Measurements from ENCODE around the gene FAM50A.

Gene FAM50A

GRCh38 chrX:154413142-154413541 is 30.8 kb upstream of the FAM50A start:
- no peak for DNase-seq (ENCODE audit: low read depth in 2 of 2)

DNA sequence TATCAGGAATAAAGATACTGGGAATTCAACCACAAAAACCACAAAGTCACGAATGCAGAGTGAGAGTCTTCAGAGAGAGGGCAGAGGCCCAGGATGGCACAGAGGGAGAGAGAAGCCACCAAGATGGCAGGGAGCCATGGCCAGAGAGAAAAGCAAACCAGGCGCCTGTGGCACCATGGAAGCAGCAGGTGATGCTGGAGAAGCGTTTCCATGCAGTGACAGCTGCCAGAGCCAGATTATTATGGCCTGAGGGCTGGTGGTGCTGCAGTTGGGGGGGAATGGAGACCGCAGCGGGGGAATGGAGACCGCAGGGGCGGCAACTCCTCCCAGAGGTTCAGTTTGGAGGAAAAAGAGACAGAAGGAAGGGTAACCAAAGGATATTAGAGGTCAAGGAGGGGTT is 26.8 kb upstream of the FAM50A start:
- DNase-seq (ENCODE audit: low read depth in 2 of 2): no peak

- DNase-seq (ENCODE audit: low read depth in 2 of 2): no peak
Measured at GRCh38 chrX:154419189-154419588, 24.8 kb upstream of the FAM50A start.

- no peak for DNase-seq (ENCODE audit: low read depth in 2 of 2)
Measured at GRCh38 chrX:154419688-154420401, 24.1 kb upstream of the FAM50A start.

DNA sequence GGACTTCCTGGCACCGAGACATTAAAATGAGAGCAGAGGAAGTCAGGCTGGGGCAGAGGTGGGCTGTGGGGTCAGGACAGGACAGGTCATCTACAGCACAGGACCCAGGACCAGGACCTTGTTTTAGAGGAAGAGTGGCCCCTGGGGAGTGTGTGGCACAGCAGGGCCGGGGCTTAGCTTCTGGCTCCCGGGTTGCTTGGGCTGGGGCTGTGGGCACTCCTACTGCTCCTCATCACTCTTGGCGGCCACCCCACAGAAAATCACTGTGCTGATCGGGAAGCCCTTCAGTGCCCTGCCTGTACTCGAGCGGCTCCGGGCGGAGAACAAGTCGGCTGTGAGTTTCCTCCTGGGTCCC is 23.6 kb upstream of the FAM50A start:
- no peak for DNase-seq (ENCODE audit: low read depth in 2 of 2)

- DNase-seq (ENCODE audit: low read depth in 2 of 2): no peak
Measured at GRCh38 chrX:154426916-154427770, 16.8 kb upstream of the FAM50A start.

DNA sequence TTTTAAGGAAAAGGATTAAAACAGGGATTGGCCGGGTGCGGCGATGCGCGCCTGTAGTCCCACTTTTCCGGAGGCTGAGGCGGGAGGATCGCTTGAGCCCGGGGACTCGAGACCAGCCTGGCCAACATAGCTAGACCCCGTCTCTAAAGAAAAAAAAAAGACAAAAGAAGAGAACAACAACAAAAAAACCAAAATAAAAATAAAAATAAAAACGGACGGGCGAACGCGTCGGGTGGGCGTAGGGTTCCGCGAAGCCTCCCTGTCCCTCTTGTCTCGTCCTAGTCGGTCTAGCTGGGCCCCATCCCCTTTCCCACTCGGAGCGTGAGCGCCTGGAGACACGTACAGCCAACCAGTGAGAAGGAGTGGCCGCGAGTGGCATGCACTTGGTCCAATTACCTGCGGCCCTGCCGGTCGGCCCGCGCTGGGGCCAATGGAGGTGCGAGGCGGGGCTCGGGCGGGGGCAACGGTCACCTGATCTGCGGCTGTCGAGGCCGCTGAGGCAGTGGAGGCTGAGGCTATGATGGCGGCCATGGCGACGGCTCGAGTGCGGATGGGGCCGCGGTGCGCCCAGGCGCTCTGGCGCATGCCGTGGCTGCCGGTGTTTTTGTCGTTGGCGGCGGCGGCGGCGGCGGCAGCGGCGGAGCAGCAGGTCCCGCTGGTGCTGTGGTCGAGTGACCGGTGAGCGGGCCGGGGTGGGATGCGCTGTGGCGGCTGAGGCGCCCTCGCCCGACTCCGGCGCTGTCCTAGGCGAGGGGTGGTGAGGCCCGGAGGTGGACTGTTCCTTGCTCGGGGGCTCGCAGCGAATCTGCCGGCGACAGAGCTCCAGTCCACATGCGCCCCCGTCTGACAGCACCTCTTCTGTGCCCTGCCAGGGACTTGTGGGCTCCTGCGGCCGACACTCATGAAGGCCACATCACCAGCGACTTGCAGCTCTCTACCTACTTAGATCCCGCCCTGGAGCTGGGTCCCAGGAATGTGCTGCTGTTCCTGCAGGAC is 15.5 kb upstream of the FAM50A start, which contains the start of gene ATP6AP1:
Gene ATP6AP1 (plus strand): TSS at position 502 of the 996 bp plus-strand sequence. CDS start 16 bp downstream, at position 518.
- DNase-seq (ENCODE audit: low read depth in 2 of 2): peak; percentile 83 to 86

GRCh38 chrX:154429711-154430110 is 14.2 kb upstream of the FAM50A start:
- no peak for DNase-seq (ENCODE audit: low read depth in 2 of 2)

DNA sequence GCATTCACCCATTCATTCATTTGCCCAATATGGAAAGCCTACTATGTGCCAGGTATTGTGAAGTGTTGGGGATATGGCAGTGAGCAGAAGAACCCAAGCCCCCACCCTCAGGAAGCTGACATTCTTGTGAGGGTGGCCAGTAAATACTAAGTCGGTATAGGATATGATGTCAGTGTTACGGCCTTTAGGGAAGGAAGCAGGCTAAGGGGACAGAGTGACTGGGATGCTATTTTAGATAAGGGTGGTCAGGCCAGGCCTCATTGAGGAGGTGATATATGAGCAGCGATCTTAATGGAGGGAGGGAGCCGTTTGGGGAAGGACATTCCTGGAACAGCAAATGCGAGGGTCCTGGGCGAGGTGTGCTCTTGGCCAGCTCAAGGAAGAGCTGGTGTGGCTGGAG is 13.5 kb upstream of the FAM50A start:
- no peak for DNase-seq (ENCODE audit: low read depth in 2 of 2)

- no peak for DNase-seq (ENCODE audit: low read depth in 2 of 2)
Measured at GRCh38 chrX:154430916-154431315, 13.0 kb upstream of the FAM50A start.

DNA sequence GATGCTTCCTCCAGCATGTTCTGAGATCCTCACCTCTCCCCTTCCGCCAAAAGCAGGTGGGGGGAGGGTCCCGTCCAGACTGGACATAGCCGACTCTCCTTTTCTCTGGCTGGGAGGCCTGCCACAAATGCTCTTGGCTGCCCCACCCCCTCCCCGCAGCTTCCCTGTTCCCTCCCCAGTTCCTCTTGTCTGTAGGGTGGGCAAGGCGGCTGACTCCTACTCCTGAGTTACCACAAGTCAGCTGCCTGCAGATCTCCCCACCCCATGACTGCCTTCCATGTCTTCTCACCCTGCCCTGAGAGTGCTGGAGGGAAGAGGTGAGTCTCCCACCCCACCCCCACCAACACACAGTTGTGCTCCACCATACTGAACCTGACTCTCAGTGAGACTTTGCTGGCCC is 12.6 kb upstream of the FAM50A start:
- DNase-seq (ENCODE audit: low read depth in 2 of 2): no peak

DNA sequence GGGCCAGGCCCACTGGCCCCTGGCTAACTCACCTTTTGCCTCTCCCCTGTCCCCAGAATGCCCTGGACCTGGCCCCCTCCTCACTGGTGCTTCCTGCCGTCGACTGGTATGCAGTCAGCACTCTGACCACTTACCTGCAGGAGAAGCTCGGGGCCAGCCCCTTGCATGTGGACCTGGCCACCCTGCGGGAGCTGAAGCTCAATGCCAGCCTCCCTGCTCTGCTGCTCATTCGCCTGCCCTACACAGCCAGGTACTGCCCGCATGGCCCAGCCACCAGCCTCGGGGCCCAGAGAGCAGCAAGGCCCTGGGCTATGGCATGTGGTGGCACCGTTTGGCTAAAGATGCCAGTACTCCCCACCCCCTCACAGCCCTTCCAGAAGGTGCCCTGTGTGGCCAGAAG is 11.7 kb upstream of the FAM50A start:
- no peak for DNase-seq (ENCODE audit: low read depth in 2 of 2)

DNA sequence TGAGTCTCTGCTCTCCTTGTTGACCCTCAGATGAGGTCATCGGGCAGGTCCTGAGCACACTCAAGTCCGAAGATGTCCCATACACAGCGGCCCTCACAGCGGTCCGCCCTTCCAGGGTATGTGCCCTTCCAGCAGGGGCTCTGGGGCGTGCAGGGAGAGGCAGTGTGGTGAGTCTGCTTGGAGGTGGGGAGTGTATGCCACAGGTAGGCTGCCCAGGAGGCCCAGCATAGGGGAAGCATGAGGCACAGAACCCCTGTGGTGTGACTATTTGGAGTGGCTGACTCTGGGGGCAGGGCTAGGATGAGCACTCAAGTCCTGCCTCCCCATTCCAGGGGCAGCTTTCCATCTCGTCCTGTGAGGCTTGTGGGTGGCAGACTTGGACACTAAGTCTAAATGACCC is 10.3 kb upstream of the FAM50A start:
- DNase-seq (ENCODE audit: low read depth in 2 of 2): no peak

GRCh38 chrX:154434394-154435168 is 9.4 kb upstream of the FAM50A start:
- no peak for DNase-seq (ENCODE audit: low read depth in 2 of 2)

- no peak for DNase-seq (ENCODE audit: low read depth in 2 of 2)
Measured at GRCh38 chrX:154435171-154435733, 8.7 kb upstream of the FAM50A start.

DNA sequence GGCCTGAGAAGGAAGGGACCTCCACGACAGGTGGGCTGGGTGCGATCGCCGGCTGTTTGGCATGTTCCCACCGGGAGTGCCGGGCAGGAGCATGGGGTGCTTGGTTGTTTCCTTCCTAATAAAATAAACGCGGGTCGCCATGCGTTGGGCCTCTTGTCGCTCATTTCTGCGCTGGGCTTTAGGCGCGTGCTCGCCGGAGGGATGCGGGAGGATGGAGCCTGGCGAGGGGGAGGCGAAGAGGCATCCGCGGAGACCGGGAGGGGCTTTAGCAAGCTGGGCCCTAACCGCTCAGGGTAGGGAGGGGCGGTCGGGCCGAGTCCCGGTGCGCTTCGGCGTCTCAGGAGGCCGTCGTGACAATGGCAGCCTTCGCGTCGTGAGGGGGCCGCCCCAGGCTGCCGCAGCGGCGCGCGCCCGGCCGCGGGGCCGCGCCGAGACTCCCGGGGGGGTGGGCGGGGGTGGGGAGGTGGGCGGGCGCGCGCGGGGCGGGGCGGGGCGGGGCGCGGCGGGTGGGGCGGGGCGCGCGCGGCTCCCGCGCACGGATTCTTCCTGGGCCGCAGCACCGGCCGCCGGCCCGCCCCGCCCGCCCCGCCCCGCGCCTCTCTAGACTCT is 7.5 kb upstream of the FAM50A start:
- DNase-seq (ENCODE audit: low read depth in 2 of 2): no peak

- DNase-seq (ENCODE audit: low read depth in 2 of 2): no peak
Measured at GRCh38 chrX:154436983-154437752, 6.8 kb upstream of the FAM50A start, which contains the start of gene GDI1. GDI1 (plus strand) TSS chrX:154437154; CDS start chrX:154437255, 101 bp downstream.

- DNase-seq (ENCODE audit: low read depth in 2 of 2): no peak
Measured at GRCh38 chrX:154437971-154438893, 5.7 kb upstream of the FAM50A start.

All from stimulated activated CD4-positive, alpha-beta T cell treated with anti-CD3 and anti-CD28 coated beads, Interleukin-15, amount 100 ng/mL, for 48 hours (primary cell).